GM08714 (cell line): ENCODE data around the gene CARD9.

Experiments
- H3K4me3 ChIP-seq: fragments of 200-500 bp; sonication (Bioruptor generic); 2 replicates; pipeline ENCODE4 v1.5.1; 2014; ENCODE audit warnings: mild to moderate bottlenecking, low read length, inconsistent platforms
- ZNF274 ChIP-seq: IDR thresholded peaks from 2 replicates; pipeline ENCODE4 v1.6.1; 2012; ENCODE audit warnings: mild to moderate bottlenecking, low read depth, low read length

CARD9 gene

DNA sequence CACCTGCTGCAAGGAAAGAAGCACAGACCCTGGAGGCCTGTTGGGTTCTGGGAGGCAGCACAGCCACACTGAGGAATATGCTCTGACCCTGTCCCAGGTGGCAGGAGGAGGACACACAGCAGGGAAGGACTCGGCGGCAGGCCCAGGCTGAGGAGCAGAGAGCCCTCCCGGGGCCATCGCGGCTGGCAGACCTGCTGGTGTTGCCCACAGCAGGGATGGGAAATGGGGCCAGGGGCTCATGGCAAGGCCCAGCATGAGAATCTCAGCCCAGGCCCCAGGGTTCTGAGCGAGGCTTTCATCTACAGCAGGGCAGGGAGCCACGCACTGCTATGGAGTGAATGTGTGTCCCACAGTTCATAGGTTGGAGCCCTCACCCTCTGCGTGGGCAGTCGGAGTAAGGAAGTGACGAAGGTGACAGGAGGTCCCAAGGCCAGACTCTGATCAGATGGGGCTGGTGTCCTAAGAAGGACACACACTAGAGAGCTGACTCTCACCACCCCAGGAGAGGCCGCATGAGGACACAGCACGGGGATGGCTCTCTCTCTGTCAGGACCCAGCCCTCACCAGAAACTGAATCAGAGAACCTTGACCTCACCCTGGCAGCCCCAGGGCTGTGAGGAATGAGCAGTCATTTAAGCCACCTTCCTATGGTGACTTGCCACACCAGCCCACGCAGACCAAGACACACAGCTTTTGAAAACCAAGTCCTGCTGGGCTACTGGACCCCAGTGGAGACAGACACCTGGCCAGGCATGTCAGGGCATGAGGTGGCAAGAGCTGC lies 56.4 kb downstream of the CARD9 start:
- no peak overlapping the region for H3K4me3 ChIP-seq
- no peak for TF ChIP-seq ZNF274

DNA sequence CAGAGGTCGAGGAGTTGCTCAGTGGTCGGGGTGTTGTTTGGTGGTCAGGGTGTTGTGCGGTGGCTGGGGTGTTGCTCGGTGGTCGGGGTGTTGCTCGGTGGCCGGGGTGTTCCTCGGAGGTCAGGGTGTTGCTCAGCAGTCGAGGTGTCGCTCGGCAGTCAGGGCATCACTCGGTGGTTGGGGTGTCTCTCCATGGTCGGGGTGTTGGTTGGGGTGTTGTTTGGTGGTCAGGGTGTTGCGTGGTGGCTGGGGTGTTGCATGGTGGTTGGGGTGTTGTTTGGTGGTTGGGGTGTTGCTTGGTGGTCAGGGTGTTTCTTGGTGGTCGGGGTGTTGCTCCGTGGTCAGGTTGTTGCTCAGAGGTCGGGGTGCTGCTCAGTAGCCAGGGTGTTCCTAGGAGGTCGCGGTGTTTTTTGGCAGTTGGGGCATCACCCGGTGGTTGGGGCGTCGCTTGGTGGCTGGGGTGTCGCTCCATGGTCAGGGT lies 57.2 kb downstream of the CARD9 start:
- TF ChIP-seq ZNF274, result no peak
- H3K4me3 ChIP-seq, result no peak overlapping the region

DNA sequence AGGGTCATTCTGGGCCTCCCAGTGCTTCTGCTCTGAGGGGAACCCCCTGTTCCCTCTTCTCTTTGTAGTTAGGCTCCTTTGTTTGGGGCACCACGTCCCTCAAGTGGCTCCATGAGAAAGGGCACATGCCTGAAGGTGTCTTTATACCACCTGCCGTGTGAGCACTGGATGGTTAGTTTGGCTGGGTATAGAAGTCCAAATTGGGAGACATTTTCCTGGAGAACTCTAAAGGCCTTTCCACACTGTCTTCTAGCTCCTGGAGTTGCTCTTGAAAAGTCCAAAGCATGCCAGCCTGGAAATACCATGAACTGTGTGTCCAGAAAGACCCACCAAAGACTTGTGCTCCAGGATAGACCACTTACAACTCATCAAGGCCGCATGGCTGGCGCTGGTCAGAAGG lies 58.5 kb downstream of the CARD9 start:
- no peak for TF ChIP-seq ZNF274
- no peak overlapping the region for H3K4me3 ChIP-seq

DNA sequence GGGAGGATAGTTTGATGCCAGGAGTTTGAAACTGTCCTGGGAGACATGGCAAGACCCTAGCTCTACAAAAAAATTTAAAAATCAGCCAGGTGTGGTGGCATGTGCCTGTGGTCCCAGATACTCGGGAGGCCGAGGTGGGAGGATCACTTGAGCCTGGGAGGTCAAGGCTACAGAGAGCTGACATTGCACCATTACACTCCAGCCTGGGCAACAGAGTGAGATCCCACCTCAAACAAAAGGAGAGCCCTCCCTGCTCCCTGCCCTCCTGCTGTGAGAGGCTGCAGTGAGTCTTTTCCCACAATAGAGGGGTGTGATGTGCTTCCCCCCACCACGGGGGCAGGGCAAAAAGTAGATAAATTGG lies 59.4 kb downstream of the CARD9 start:
- no peak for TF ChIP-seq ZNF274
- H3K4me3 ChIP-seq, result no peak overlapping the region
